NCI-H446 (cell line): Measurements from ENCODE around the gene SPECC1.
A peak's percentile ranks its signal among the peaks of the same experiment; 100 is the strongest.
"Not testable (repeated sequence)": the region's sequence is repeated elsewhere in the genome, so short reads cannot be mapped to it uniquely, and the experiment has no call there.

Experiments used
- DNase-seq, 2 experiments: peaks; one replicate each; lab custom pipeline; 2025; lab: John Stamatoyannopoulos, UW

SPECC1 gene

DNA sequence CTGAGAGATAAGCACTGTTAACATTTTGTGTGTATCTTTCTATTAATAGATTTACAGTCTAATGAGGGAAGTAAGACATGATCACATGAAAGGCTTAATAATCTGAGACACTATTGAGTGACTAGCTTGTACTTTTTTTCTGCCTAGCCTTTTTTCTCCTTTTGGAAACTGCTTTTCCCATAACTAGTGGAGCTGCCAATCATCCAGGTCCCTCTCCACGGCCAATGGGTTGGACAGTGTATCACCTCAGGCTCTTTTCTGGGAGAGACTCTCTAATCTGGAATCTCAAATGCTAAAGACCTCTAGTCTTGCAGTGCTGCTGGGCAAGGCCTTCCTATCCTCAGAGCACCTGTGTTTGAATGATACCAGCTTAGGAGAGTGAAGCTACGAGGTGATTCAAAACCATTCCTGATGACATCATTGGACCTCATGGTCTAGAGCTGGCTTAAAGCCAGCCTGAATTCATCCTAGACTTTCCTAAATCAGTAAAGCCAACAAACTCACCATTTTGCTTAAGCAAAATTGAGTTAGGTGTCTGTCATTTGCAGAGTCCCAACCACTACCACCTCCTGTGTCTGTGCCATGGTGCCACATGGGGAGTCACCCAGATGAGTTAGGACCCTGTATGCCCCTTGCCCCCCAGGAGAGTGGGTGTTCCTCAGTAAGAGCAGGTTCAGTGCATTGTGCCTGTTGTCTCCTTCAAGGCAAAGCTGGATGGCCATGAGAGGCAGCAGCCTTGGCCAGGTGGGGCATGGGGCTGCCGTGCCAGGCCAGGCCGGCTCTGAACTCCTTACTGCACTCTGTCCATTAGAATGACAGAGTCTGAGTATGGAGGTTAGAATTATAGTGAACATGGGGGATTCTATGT, 62.9 kb downstream of the SPECC1 start:
- peak in 1 of 2 experiments; percentile 9 for DNase-seq

DNA sequence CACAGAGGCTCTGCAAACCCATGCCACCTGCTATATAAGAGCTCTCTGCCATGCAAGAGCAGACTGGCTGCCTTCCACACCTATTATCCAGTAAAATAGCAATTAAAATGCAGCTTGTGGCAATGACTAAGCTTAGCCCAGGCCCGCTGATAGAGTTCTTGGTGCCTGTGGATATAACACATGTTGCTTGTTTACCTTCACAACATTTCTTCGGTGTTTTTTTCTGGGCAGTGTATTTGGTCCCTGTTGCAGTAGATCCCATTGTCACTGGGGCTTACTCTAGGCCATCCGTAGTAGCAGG, 63.5 kb downstream of the SPECC1 start:
- DNase-seq: peak in 1 of 2 experiments; percentile 51

GRCh38 chr17:20073055-20073979, 64.2 kb downstream of the SPECC1 start:
- no peak for DNase-seq

DNA sequence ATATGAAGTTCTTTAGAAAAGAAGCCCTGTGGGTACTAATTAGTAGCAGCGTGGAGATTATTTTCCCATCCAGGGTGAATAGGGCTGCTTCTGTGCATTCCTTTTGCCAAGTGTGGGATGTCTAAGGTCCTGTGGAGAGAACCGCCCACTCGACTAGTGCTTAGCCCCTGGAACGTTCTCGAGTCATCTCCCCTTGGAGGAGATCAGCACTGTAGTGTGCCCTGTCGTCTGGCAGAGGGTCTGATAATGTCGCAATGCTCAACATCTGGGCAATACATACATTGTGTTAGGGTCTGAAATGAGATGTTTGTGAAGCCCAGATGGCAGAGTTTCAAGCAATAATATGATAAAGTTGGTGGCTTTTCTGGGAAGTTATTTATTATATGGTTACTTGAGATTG, 64.8 kb downstream of the SPECC1 start:
- no peak for DNase-seq

- no peak for DNase-seq
Observed at GRCh38 chr17:20074489-20074888, 65.3 kb downstream of the SPECC1 start.

- not testable (repeated sequence) for DNase-seq
Observed at GRCh38 chr17:20076137-20076536, 67.0 kb downstream of the SPECC1 start.

- no peak for DNase-seq
Observed at GRCh38 chr17:20077978-20078685, 69.0 kb downstream of the SPECC1 start.

DNA sequence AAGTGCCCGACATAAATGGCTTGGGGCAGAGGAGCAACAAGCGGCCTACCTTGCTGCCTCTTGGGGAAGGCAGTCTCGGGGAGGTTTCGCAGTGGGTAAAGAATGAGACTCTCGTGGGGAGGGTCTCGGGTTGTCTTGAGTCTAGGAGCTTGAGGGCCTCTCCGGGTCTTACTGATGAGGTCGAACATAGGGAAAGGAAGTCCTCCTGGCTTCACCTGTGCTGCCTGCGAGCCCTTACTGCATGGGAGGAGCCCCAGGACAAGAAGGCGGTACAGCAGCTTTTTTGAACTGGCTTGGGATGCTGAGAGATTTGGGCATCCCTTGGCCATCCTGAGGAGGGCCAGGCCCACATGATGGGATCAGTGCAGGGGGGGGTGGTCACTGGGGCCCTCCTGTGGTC, 71.4 kb downstream of the SPECC1 start:
- no peak for DNase-seq

- DNase-seq: no peak
Observed at GRCh38 chr17:20083156-20083859, 74.1 kb downstream of the SPECC1 start.

DNA sequence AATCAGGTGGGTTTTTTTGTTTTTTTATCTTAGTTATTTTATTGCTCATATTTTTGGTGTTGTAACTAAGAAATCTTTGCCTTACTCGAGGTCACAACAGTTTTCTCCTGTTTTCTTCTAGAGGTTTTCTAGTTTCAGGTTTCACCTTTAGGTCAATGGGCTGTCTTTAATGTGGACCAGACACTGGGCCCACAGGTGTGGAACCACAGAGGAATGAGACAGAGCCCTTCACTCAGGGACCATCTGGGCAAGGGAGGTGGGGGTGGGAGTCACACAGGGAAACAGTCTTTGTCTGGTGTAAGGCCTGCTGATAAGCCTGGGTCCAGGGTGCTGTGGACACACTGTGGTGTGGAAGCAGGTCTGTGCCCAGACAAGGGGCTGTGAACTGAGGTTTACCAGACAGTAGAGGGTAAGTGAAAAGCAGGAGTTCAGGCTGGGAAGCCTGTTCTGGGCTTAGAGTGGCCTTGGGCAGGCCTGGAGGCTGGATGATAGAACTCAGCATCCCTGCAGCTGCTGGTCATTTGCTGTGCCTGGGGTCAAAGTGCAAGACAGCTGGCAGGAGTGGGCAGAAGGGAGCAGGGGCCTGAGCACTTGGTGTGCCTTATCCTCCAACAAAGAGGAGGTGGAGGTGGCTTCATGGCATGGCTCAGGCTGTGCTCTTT, 75.6 kb downstream of the SPECC1 start:
- DNase-seq: no peak

DNA sequence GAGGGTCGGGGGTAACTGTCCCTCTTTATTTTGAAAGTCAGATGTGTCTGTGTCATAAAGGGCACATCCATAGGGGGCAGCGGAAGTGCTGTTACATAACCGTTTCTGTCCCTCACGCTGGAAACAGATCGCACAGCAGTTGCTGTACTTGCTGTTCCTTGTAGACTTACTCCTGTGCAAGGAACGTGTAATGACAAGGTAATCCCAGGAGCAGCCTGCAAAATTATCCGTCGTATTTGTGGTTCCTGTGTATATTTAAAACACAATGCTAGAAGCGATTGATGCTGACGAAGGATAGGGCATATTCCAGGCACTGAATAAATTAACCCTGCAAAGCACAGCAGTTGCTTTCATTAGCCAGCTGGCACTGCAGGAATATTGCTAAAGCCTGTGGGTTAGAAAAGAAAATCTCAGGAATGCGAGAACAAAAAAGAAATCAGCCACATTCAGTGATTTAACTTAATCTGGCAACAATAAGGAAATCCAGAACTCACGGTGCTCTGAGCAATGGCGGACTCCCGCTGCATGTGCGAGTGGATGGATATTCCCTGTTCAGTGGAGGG, 76.2 kb downstream of the SPECC1 start:
- no peak for DNase-seq

GRCh38 chr17:20086416-20087076, 77.4 kb downstream of the SPECC1 start:
- DNase-seq: no peak

DNA sequence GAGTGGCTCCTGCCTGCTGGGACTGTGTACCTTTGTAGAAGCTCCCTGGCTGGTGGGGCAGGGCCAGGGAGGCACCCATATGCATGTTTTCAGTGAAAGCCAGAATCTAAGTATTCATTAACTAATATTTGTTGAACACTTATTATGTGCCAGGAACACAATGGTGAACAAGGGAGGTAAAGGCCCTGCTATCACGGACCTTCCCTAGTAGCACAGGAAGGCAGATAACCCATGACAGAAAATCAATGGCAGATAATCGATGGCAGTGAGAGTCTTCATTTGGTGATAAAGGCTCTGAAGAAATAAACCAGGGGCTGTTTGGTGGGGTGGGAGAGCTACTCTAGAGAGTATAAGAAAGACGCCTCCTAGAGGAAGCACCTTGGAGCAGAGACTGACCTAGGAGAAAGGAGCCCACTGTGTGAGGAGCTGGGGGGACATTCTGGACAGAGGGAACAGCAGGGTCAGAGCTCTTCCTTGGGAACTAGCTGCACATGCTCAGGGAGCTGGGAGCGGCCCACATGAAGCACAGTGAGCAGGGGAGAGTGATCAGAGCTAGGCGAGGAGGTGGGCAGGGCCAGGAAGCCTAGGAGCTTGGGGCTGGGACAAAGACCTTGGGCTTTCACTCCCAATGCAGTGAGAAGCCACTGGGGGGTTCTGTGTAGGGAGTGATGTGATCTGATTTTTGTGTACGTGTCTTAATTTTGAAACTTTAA, 78.5 kb downstream of the SPECC1 start:
- DNase-seq: no peak

DNA sequence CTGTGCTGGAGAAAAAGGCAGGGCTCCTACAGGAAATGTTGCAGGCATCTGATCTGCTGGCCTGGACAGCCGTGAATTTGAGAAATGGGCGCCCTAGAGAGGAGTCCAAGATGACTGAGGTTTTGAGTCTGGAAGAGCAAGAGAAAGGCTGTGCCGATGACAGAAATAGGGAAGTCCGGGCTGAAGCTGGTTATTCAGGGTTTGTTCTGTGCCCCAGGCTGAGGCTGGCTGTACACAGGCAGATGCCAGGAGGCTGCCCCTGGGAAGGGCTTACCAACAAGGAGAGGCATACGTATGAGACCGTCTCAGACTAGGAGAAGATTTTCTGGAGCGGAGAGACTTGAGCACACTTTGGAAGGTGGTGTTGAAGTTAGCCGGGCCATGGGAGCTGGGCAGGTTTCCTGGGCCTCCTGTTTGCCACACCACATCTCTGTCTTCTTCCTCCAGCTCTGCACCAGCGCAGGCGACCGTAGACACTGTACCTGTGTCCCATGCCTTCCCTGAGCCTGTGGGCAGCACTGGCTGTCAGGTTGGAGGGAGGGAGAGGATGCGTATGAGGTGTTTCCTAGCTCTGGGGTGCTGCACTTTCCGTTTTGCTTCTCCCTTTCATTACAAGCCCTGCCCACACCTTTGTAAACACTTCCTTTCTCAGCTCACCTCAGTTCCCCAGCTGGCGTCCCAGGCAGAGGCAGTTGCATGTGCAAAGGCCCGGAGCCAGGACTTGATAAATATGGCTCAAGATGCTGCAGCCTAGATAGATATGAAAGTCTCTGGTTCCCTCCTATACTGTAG, 80.8 kb downstream of the SPECC1 start:
- no peak for DNase-seq

DNA sequence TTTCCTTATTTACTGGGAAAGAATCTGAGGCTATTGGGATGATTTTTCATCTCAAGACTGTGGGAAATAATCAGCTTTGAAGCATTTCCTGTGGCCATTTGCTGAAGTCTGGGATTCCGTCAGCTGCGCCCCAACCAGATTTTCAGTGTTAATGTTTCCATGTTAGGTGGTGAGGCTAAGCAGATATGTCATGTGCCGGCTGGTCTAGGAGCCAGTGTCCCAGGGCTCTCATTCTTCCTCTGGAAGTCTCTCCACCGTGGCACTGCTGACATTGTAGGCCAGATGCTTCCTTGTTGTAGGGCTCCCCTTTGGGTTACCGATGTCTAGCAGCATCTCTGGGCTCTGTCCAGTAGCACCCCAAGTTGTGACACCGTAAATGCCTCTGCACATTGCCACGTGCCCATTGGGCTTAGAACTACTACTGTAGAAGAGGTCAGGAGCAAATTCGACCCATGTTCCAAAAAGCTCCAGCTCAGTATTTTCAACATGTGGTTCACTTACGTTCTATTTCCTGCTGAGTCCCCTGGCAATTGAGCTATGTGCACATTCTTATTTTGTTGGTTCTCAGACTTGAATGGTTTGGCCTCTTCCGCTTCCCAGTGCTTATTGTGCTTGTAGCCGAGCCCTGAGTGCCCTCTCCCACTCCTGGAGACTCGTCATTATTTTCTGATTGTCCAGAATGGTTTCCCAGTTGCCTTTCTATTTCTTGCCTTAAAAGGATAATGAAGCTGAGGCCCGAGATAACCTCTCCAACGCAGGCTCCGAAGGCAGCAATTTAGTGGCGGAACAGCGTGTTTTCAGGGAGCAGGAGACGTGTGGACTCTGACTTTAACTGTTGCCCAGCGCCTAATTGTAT, 82.2 kb downstream of the SPECC1 start:
- no peak for DNase-seq

DNA sequence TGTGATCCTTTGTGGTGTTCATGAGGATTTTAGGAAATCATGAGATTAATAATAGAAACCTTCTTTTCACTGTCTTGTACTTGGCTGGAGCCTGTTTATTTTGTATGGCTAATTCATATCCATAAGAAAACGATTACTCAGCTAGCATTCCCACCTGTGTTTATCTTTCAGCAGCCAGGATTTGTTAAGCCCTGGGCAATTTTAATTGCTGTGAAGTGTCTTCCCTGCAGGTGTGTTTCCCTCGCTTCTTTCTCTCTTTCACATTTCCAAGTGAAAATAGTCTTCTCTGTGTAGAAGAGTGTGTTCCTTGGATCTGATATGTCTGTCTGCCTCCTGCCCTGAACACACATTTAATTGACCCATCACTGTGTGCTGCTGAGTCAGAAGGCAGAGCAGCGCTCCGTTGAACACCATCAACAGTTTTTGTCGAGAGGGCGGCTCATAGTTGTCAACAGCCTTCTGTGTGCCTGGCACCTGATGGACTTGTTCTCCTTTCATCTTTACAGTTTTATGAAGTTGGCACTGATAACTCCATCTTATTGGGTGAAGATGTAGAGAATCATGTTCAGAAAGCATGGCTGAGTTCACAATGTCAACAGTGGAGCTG, 83.2 kb downstream of the SPECC1 start:
- DNase-seq: peak; percentile 37 to 61

DNA sequence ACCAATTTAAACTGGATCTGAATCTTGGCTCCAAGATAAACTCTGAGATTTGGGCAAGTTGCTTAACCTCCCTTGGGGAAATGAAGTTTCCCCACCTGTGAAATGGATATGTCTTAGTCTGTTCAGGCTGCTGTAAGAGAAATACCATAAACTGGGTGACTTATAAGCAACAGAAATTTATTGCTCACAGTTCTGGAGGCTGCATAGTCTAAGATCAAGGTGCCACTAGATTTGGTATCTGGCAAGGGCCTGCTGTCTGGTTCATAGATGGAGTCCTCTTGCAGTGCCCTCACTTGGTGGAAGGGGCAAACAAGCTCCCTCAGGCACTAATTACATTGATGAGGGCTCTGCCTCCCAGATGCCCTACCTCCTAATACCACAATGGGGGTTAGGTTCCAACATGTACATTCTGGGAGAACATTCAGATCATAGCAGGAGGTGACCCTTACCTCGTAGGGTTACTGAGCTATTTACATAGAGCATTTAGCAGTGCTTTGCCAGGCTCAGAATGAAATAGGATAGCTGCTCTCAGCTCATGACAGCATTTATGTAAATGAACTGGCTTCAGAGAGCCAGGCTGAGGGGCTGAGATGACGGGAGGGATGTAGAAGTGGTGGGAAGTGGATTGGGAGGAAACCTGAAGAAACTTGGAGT, 83.9 kb downstream of the SPECC1 start:
- DNase-seq: peak in 1 of 2 experiments; percentile 48
